Body of pancreas (tissue), 4 donors: Measurements from ENCODE around the gene RIPOR2.

ENCODE experiments used
- POLR2A ChIP-seq, 3 donors: fragments of 450-650 bp; IDR thresholded peaks; one replicate each; pipeline ENCODE4 v1.6.1; 2016; ENCODE audit warnings: antibody characterized with exemption in 3 of 3, mild to moderate bottlenecking in 2 of 3
- TF ChIP-seq, protein P1 (sequence below), 7 experiments: fragments of 450-650 bp in 4 of 7; fragments of 200-600 bp in 3 of 7; sonication (generic) in 3 of 7; IDR thresholded peaks; one replicate each; pipeline ENCODE4 v1.5.1; 2016 to 2019; ENCODE audit warnings: antibody characterized with exemption in 7 of 7

DNA sequence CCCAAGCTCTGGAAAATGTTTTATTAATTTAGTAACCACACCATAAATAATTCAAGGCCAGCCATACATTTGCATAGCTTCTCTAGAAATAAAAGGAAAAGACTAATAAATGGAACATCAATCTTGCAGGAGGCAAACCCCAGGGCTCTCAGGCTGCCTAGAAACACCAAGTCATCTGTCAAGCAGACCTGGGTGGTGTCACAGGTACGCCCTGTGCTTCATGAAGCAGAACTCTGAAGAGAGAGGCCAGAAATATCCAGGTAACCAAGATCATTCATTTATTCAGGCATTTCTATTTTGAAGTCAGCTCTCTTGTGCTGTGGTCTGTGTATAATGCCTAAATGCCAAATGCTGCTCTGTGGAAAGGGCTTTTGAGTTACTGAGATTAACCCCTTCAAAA lies 91.7 kb downstream of the RIPOR2 start:
- TF ChIP-seq, protein P1, sequence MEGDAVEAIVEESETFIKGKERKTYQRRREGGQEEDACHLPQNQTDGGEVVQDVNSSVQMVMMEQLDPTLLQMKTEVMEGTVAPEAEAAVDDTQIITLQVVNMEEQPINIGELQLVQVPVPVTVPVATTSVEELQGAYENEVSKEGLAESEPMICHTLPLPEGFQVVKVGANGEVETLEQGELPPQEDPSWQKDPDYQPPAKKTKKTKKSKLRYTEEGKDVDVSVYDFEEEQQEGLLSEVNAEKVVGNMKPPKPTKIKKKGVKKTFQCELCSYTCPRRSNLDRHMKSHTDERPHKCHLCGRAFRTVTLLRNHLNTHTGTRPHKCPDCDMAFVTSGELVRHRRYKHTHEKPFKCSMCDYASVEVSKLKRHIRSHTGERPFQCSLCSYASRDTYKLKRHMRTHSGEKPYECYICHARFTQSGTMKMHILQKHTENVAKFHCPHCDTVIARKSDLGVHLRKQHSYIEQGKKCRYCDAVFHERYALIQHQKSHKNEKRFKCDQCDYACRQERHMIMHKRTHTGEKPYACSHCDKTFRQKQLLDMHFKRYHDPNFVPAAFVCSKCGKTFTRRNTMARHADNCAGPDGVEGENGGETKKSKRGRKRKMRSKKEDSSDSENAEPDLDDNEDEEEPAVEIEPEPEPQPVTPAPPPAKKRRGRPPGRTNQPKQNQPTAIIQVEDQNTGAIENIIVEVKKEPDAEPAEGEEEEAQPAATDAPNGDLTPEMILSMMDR (IDR thresholded peaks at IDR 0.05) = no peak
- TF ChIP-seq POLR2A (IDR thresholded peaks at IDR 0.05) = no peak
